Measurements from ENCODE around the gene CEP72.
"Not testable (repeated sequence)": the region's sequence is repeated elsewhere in the genome, so short reads cannot be mapped to it uniquely, and the experiment has no call there.

DNA sequence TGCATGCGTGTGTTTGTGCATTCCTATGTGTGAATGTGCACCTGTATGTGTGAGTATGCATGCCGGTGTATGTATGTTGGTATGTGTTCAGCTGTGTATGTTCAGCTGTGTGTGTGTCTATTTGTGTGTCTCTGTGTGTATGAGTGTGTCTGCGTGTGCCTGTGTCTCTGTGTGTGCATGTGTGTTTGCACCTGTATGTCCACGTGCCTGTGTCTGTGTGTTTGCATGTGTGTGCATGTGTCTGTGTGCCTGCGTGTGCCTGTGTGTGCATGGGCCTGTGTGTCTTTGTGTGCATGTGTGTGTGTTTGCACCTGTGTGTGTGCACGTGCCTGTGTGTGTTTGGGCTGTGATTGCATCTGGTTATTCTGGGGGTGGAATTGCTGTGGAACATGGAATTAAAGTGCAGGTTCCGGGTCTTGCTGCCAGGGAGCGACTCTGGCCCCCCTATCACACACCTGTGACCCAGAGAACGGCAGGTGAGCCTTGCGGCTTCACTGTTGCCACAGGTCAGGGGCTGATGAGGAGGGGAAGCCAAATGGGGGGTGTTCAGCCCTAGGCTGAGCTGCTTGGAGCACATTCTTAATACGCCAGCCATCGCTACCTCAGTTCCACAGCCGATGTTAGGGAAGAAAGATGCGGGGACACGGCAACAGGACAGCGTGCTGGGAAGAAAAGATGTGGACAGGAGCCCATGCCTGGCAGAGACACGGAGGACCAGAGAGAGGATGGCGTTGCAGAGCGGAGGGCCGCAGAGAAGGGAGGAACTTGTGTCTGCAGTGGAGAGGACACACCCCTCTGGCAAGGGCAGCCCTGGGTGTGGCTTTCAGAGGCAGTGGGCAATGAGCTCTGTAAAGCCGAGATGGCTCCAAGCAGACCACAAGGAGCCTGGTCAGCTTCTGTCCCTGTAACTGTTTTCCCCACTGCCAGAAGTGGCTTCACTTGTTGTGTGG is 84.9 kb downstream of the CEP72 start:
- TF ChIP-seq LEF1 (IDR thresholded peaks at IDR 0.05; ENCODE audit: borderline replicate concordance); ELF4 (IDR thresholded peaks at IDR 0.05); SP1 (IDR thresholded peaks at IDR 0.05); TARDBP (IDR thresholded peaks at IDR 0.05); FOXM1 (IDR thresholded peaks at IDR 0.05; ENCODE audit: borderline replicate concordance); SUZ12 (IDR thresholded peaks at IDR 0.05); NFRKB (IDR thresholded peaks at IDR 0.05); FOXK2 (IDR thresholded peaks at IDR 0.05); ARNT (IDR thresholded peaks at IDR 0.05); BHLHE40 (IDR thresholded peaks at IDR 0.05; ENCODE audit: borderline replicate concordance); HDGF (IDR thresholded peaks at IDR 0.05; ENCODE audit: borderline replicate concordance); FOXA1 (IDR thresholded peaks at IDR 0.05): not testable (repeated sequence)
- TF ChIP-seq, protein P1, sequence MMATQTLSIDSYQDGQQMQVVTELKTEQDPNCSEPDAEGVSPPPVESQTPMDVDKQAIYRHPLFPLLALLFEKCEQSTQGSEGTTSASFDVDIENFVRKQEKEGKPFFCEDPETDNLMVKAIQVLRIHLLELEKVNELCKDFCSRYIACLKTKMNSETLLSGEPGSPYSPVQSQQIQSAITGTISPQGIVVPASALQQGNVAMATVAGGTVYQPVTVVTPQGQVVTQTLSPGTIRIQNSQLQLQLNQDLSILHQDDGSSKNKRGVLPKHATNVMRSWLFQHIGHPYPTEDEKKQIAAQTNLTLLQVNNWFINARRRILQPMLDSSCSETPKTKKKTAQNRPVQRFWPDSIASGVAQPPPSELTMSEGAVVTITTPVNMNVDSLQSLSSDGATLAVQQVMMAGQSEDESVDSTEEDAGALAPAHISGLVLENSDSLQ (IDR thresholded peaks at IDR 0.05), result not testable (repeated sequence)
